ENCODE results near the gene ZKSCAN2. TPM values are rescaled to one million over a fixed set of nuclear protein-coding genes. Genes with fewer than 3 reads are reported as not detected.

The ZKSCAN2 gene
- total and polyA plus RNA-seq, 2 of the 4 experiments (the other 2 are of a cell fraction) = 1.6 to 3.8 TPM

DNA sequence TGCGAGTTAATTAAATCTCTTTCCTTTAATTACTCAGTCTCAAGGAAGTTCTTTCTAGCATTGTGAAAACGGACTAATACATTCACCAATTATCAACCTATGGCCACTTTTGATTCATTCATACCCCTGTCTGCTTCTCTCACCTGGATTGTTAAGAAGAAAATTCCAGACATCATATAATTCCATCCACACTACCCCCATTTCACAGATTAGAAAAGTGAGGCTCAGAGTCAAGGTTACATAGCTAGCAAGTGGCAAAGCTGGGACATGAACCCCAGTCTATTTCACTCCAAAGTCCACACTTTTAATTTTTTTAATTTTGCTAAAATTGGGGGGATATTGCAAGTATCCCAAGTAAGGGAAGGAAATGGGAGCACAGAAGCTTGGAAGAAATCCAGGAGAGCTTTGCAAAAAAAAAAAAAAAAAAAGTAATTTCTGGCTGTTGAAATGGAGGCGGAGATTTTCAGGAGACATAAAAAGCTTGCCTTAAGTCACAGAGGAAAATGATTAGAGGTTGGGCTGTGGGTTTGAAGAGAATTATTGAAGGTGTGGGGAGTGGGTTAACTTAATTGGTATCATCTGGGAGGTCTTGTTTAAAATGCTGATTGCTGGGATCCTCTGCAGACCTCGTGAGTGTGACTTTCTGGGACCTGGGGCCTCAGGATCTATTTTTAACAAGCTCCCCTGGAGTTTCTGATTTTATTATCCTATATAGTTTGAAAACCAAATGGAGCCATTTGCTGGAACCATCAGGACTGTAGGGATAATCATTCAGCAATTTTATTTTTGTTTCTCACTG, 42.3 kb upstream of the ZKSCAN2 start:
- Histone ChIP-seq H2BK20ac (ENCODE audit: low read depth, low read length) (no peak overlapping the region), H3K23ac (ENCODE audit: low read depth, low read length) (no peak overlapping the region), H2AK9ac (replicated peaks; ENCODE audit: low read depth, low read length, poor library complexity) (no peak overlapping the region), H3K4me3 (ENCODE audit: insufficient read depth, low read depth, low read length) (no peak overlapping the region), H2AK5ac (ENCODE audit: low read depth, low read length) (no peak overlapping the region), H3K4me1 (ENCODE audit: control insufficient read depth, insufficient read depth, low read length) (no peaks in the 10 kb centered on the region), H3K27me3 (ENCODE audit: control insufficient read depth, insufficient read depth, low read length) (no peaks in the 10 kb centered on the region), H4K20me1 (ENCODE audit: insufficient read depth, low read length) (no peaks in the 10 kb centered on the region), H3K4me2 (ENCODE audit: low read depth, low read length) (no peak overlapping the region), H3K9me3 (ENCODE audit: control insufficient read depth, insufficient read depth, low read length) (no peaks in the 10 kb centered on the region), H4K5ac (ENCODE audit: low read depth, low read length) (no peak overlapping the region), H3K27ac (ENCODE audit: insufficient read depth, low read length) (no peak overlapping the region), H3K14ac (replicated peaks; ENCODE audit: low read depth, low read length) (no peak overlapping the region), H2BK120ac (ENCODE audit: low read depth, low read length) (no peak overlapping the region), H2BK5ac (ENCODE audit: low read depth, low read length, poor library complexity, severe bottlenecking) (no peak overlapping the region), H4K91ac (ENCODE audit: insufficient read depth, low read depth, low read length) (no peak overlapping the region), H3K9me1 (ENCODE audit: insufficient read depth, low read length) (no peaks in the 10 kb centered on the region), H3K36me3 (ENCODE audit: control insufficient read depth, insufficient read depth, low read length) (no peaks in the 10 kb centered on the region), H3K4ac (ENCODE audit: low read depth, low read length) (no peak overlapping the region), H3K18ac (ENCODE audit: low read depth, low read length) (no peak overlapping the region), H4K8ac (ENCODE audit: low read depth in 2 of 2, low read length in 2 of 2) (no peak overlapping the region), H3K9ac (ENCODE audit: low read depth, low read length) (no peak overlapping the region), H2BK15ac (ENCODE audit: low read depth, low read length) (no peak overlapping the region), H3K56ac (ENCODE audit: extremely low read depth, insufficient read depth, low read length) (no peak overlapping the region), H3K79me1 (ENCODE audit: low read depth in 1 of 2, low read length in 2 of 2) (no peaks in the 10 kb centered on the region), H2AFZ (replicated peaks; ENCODE audit: low read length, poor library complexity) (no peak overlapping the region)
- no peak for ATAC-seq (ENCODE audit: low read depth)
- no peak for DNase-seq
- intact Hi-C loops (cut with micrococcal nuclease) = no loop called here
- in situ Hi-C loops (cut with MboI; ENCODE audit: low sequenced_read_pairs) = no loop called here
- WGBS, 2 experiments (ENCODE audit: extremely low coverage in 2 of 2, insufficient read length in 1 of 2) = no CpG with 5 or more reads among the region's 4 CpGs
- POLR2A ChIA-PET (ENCODE audit: unreplicated experiment) = interaction anchor here (0.6 to 0.7 kb wide), 2 partner anchors 9 to 44 kb away, joined by 3 to 4 read pairs; no protein-coding TSS in a partner anchor
- CTCF ChIA-PET = no interaction called here
- BruUV-seq (replicated peaks) = no TSS peak
- dilution Hi-C loops (cut with HindIII; ENCODE audit: low sequenced_read_pairs, unreplicated experiment) = no loop called here
- TF ChIP-seq CEBPB (IDR thresholded peaks at IDR 0.05; ENCODE audit: low read depth, low read length) (no peak), BHLHE40 (IDR thresholded peaks at IDR 0.05; ENCODE audit: low read depth, low read length) (no peak), FOS (IDR thresholded peaks at IDR 0.05; ENCODE audit: low read depth, low read length) (no peak)
- TF ChIP-seq, protein P1, sequence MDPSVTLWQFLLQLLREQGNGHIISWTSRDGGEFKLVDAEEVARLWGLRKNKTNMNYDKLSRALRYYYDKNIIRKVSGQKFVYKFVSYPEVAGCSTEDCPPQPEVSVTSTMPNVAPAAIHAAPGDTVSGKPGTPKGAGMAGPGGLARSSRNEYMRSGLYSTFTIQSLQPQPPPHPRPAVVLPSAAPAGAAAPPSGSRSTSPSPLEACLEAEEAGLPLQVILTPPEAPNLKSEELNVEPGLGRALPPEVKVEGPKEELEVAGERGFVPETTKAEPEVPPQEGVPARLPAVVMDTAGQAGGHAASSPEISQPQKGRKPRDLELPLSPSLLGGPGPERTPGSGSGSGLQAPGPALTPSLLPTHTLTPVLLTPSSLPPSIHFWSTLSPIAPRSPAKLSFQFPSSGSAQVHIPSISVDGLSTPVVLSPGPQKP (IDR thresholded peaks at IDR 0.05; ENCODE audit: borderline replicate concordance, low read depth, low read length) = no peak
- TF ChIP-seq, protein P2, sequence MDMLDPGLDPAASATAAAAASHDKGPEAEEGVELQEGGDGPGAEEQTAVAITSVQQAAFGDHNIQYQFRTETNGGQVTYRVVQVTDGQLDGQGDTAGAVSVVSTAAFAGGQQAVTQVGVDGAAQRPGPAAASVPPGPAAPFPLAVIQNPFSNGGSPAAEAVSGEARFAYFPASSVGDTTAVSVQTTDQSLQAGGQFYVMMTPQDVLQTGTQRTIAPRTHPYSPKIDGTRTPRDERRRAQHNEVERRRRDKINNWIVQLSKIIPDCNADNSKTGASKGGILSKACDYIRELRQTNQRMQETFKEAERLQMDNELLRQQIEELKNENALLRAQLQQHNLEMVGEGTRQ (IDR thresholded peaks at IDR 0.05; ENCODE audit: low read depth, low read length) = no peak

All from IMR-90 (cell line).